MCF 10A (cell line): ENCODE results near the gene STAT6. TPM values are rescaled to one million over a fixed set of nuclear protein-coding genes. Genes with fewer than 3 reads are reported as not detected.

Experiments used
- BruUV-seq: library from RNA; stranded (reverse); fragments of 400-500 nt; replicated peaks from 2 replicates; lab custom pipeline; 2021; lab: Mats Ljungman, UMichigan
- CTCF ChIA-PET: fragments of 300-600 bp; sonication (Branson Sonifier 250); formaldehyde crosslinking; extraction: SDS; loops from one replicate; lab custom pipeline; 2021; ENCODE audit warnings: antibody characterized with exemption, inconsistent platforms; lab: Yijun Ruan, JAX
- POLR2A ChIA-PET: fragments of 300-600, 350-650 bp; sonication (Branson Sonifier 250); formaldehyde crosslinking; extraction: SDS; loops from one replicate; lab custom pipeline; 2020; ENCODE audit warnings: antibody characterized with exemption, inconsistent platforms; lab: Yijun Ruan, JAX
- DNase-seq: peaks from one replicate; pipeline ENCODE4 v3.0.0-alpha.2; 2018; ENCODE audit not compliant: unreplicated experiment
- H3K27ac Mint-ChIP-seq: one replicate; pipeline ENCODE4 v1.8.0; 2022; ENCODE audit warnings: mild to moderate bottlenecking, low read depth, mixed read lengths; ENCODE audit not compliant: unreplicated experiment
- H3K27me3 Mint-ChIP-seq: one replicate; pipeline ENCODE4 v1.8.0; 2022; ENCODE audit warnings: mixed read lengths; ENCODE audit not compliant: insufficient read depth, unreplicated experiment
- H3K36me3 Mint-ChIP-seq: one replicate; pipeline ENCODE4 v1.8.0; 2022; ENCODE audit warnings: mild to moderate bottlenecking, moderate library complexity, mixed read lengths; ENCODE audit not compliant: insufficient read depth, unreplicated experiment
- H3K4me1 Mint-ChIP-seq: one replicate; pipeline ENCODE4 v1.8.0; 2022; ENCODE audit warnings: mixed read lengths; ENCODE audit not compliant: insufficient read depth, unreplicated experiment
- H3K4me3 Mint-ChIP-seq: one replicate; pipeline ENCODE4 v1.8.0; 2022; ENCODE audit warnings: mild to moderate bottlenecking, moderate library complexity, mixed read lengths; ENCODE audit not compliant: unreplicated experiment
- H3K9me3 Mint-ChIP-seq: one replicate; pipeline ENCODE4 v1.8.0; 2022; ENCODE audit warnings: mixed read lengths; ENCODE audit not compliant: unreplicated experiment
- CTCF ChIP-seq: fragments of 200-600 bp; IDR thresholded peaks from one replicate; pipeline ENCODE4 v1.8.0; 2022; ENCODE audit warnings: antibody characterized with exemption, mild to moderate bottlenecking; ENCODE audit not compliant: unreplicated experiment
- intact Hi-C: fragments of 100-400 bp; cut with micrococcal nuclease; formaldehyde crosslinking; loops from 2 replicates; pipeline ENCODE4 v1.14.1; 2022
- total RNA-seq: library from RNA; stranded (reverse); gene quantifications from 2 replicates; pipeline ENCODE4 v1.2.3, GENCODE V29; 2022

Gene STAT6
- total RNA-seq, 1 experiment from 2014 or later = 99.7 TPM

GRCh38 chr12:57134949-57135348 is 23.8 kb upstream of the STAT6 start:
- Mint-ChIP-seq H3K27me3 (no peaks in the 10 kb centered on the region), H3K4me1 (peaks cover 40% of the 10 kb centered on the region), H3K9me3 (no peaks in the 10 kb centered on the region), H3K36me3 (peaks cover 13% of the 10 kb centered on the region), H3K4me3 (no peak overlapping the region), H3K27ac (peak overlapping the region; percentile 50)
- no peak for DNase-seq
- BruUV-seq = no TSS peak
- intact Hi-C loops = no loop called here
- no peak for TF ChIP-seq CTCF
- ChIA-PET CTCF (interaction anchor here (0.6 to 0.9 kb wide), 2 partner anchors 41 to 74 kb away, joined by 3 to 4 read pairs; no protein-coding TSS in a partner anchor), POLR2A (interaction anchor here (0.6 to 1.3 kb wide), 2 partner anchors 11 to 41 kb away, joined by 4 read pairs; no protein-coding TSS in a partner anchor)

- no peak for DNase-seq
- H3K36me3 Mint-ChIP-seq = peaks cover 5% of the 10 kb centered on the region
- H3K9me3 Mint-ChIP-seq = no peaks in the 10 kb centered on the region
- H3K4me1 Mint-ChIP-seq = peaks cover 43% of the 10 kb centered on the region
- intact Hi-C loops = no loop called here
- H3K4me3 Mint-ChIP-seq = no peak overlapping the region
- POLR2A ChIA-PET = no interaction called here
- peak overlapping the region; percentile 71 for H3K27ac Mint-ChIP-seq
- BruUV-seq = no TSS peak
- CTCF ChIA-PET = interaction anchor here (19.4 kb wide), 1 partner anchor 44 kb away, joined by 530 read pairs; no protein-coding TSS in a partner anchor
- no peaks in the 10 kb centered on the region for H3K27me3 Mint-ChIP-seq
- TF ChIP-seq CTCF = no peak
Measured at GRCh38 chr12:57133916-57134315, 22.8 kb upstream of the STAT6 start.

GRCh38 chr12:57133013-57133569 is 21.9 kb upstream of the STAT6 start:
- POLR2A ChIA-PET = interaction anchor here (0.7 to 1.4 kb wide), 2 partner anchors 17 to 23 kb away, joined by 3 to 5 read pairs; no protein-coding TSS in a partner anchor
- Mint-ChIP-seq H3K27ac (peak overlapping the region; percentile 71), H3K9me3 (no peaks in the 10 kb centered on the region), H3K27me3 (no peaks in the 10 kb centered on the region), H3K36me3 (peaks cover 5% of the 10 kb centered on the region), H3K4me3 (no peak overlapping the region), H3K4me1 (peaks cover 38% of the 10 kb centered on the region)
- CTCF ChIA-PET = interaction anchor here (0.6 to 19.4 kb wide), 4 partner anchors 11 to 81 kb away, joined by 4 to 530 read pairs (median 4); no protein-coding TSS in a partner anchor
- intact Hi-C loops = no loop called here
- TF ChIP-seq CTCF = no peak
- no TSS peak for BruUV-seq
- DNase-seq = no peak

GRCh38 chr12:57131896-57132744 is 21.0 kb upstream of the STAT6 start:
- no peaks in the 10 kb centered on the region for H3K9me3 Mint-ChIP-seq
- TF ChIP-seq CTCF = no peak
- intact Hi-C loops = no loop called here
- H3K4me3 Mint-ChIP-seq = no peak overlapping the region
- no TSS peak for BruUV-seq
- H3K4me1 Mint-ChIP-seq = peaks cover 40% of the 10 kb centered on the region
- CTCF ChIA-PET = interaction anchor here (0.6 to 19.4 kb wide), 4 partner anchors 10 to 489 kb away, joined by 3 to 530 read pairs (median 4); no protein-coding TSS in a partner anchor
- peak overlapping the region; percentile 16 for H3K27ac Mint-ChIP-seq
- POLR2A ChIA-PET = interaction anchor here (0.6 to 2.3 kb wide), 5 partner anchors 18 to 35 kb away, joined by 3 to 12 read pairs (median 4); no protein-coding TSS in a partner anchor
- H3K27me3 Mint-ChIP-seq = no peaks in the 10 kb centered on the region
- DNase-seq = no peak
- H3K36me3 Mint-ChIP-seq = peaks cover 5% of the 10 kb centered on the region
